Measurements from ENCODE around the gene PDLIM4.

DNA sequence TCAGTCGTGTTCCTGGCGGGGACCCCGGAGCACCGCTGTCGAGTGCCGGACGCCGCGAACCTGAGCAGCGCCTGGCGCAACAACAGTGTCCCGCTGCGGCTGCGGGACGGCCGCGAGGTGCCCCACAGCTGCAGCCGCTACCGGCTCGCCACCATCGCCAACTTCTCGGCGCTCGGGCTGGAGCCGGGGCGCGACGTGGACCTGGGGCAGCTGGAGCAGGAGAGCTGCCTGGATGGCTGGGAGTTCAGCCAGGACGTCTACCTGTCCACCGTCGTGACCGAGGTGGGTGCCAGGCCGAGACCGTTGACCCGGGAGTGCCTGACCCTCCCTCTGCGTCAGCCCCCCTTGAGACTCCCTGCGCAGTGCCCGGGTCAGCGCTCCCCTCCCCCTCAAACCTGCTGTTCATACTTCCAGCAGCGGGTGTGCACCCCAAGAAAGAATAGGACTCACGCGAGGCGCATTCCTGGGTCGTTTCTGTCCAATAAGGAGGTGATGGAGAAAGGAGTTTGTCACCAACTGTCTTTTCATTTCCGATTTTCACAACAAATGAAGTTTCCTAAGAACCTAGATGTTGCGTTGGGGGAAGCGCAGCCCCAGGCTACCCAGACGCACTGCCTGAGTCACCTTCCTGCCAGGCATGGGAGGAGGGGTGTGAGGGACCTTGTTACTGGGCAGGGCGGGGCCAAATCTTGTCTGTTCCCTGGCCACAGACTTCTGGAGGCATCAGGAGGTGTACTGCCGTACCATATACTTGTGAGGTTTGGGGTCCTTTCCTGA lies 37.4 kb downstream of the PDLIM4 start:
- TF ChIP-seq, protein P1, sequence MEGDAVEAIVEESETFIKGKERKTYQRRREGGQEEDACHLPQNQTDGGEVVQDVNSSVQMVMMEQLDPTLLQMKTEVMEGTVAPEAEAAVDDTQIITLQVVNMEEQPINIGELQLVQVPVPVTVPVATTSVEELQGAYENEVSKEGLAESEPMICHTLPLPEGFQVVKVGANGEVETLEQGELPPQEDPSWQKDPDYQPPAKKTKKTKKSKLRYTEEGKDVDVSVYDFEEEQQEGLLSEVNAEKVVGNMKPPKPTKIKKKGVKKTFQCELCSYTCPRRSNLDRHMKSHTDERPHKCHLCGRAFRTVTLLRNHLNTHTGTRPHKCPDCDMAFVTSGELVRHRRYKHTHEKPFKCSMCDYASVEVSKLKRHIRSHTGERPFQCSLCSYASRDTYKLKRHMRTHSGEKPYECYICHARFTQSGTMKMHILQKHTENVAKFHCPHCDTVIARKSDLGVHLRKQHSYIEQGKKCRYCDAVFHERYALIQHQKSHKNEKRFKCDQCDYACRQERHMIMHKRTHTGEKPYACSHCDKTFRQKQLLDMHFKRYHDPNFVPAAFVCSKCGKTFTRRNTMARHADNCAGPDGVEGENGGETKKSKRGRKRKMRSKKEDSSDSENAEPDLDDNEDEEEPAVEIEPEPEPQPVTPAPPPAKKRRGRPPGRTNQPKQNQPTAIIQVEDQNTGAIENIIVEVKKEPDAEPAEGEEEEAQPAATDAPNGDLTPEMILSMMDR (conservative IDR thresholded peaks at IDR 0.05; ENCODE audit: low read length), result no peak
- TF ChIP-seq EZH2phosphoT487 (IDR thresholded peaks at IDR 0.05; ENCODE audit: borderline replicate concordance, low read depth, low read length), result no peak

Measured in OCI-LY7 (cell line).